ENCODE measurements around the gene PTTG1IP. TPM values are rescaled to one million over a fixed set of nuclear protein-coding genes. Genes with fewer than 3 reads are reported as not detected.

Gene PTTG1IP
- total RNA-seq, 3 donors from 2014 or later (not counting 1 experiment from before 2014, with no cell fraction given): 96.8 to 144 (median 126) TPM

- Mint-ChIP-seq H3K36me3 (peaks cover 10% of the 10 kb centered on the region), H3K27me3 (ENCODE audit: low read depth in 2 of 2) (peaks cover 0 to 7% of the 10 kb centered on the region in 2 donors), H3K4me3 (no peak overlapping the region), H3K27ac (peak overlapping the region in 1 of 2 donors; percentile 66), H3K4me1 (peaks cover 22 to 44% of the 10 kb centered on the region in 2 donors), H3K9me3 (peaks cover 5 to 7% of the 10 kb centered on the region in 2 donors)
- Histone ChIP-seq H3K27me3 (ENCODE audit: control insufficient read depth, insufficient read depth, low read length) (no peaks in the 10 kb centered on the region), H3K36me3 (ENCODE audit: control insufficient read depth, insufficient read depth, low read length) (no peaks in the 10 kb centered on the region), H3K4me3 (ENCODE audit: low read length) (no peak overlapping the region), H3K27ac (ENCODE audit: low read length) (no peak overlapping the region), H3K9me3 (ENCODE audit: control insufficient read depth, insufficient read depth, low read length) (peaks cover 2% of the 10 kb centered on the region), H3K4me1 (ENCODE audit: control insufficient read depth, insufficient read depth, low read length) (peaks cover 12% of the 10 kb centered on the region)
- DNase-seq (no peak), ATAC-seq (no peak)
- TF ChIP-seq, protein P1, sequence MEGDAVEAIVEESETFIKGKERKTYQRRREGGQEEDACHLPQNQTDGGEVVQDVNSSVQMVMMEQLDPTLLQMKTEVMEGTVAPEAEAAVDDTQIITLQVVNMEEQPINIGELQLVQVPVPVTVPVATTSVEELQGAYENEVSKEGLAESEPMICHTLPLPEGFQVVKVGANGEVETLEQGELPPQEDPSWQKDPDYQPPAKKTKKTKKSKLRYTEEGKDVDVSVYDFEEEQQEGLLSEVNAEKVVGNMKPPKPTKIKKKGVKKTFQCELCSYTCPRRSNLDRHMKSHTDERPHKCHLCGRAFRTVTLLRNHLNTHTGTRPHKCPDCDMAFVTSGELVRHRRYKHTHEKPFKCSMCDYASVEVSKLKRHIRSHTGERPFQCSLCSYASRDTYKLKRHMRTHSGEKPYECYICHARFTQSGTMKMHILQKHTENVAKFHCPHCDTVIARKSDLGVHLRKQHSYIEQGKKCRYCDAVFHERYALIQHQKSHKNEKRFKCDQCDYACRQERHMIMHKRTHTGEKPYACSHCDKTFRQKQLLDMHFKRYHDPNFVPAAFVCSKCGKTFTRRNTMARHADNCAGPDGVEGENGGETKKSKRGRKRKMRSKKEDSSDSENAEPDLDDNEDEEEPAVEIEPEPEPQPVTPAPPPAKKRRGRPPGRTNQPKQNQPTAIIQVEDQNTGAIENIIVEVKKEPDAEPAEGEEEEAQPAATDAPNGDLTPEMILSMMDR (IDR thresholded peaks at IDR 0.05): no peak
- WGBS (ENCODE audit: insufficient coverage): 25% methylated on average over 6 of the region's 7 CpGs
- intact Hi-C loops (cut with micrococcal nuclease): no loop called here
Observed at GRCh38 chr21:44831227-44831860, 42.1 kb downstream of the PTTG1IP start.

- no peak overlapping the region for H3K27ac ChIP-seq (ENCODE audit: low read length)
- Mint-ChIP-seq H3K9me3 (peaks cover 5 to 7% of the 10 kb centered on the region in 2 donors), H3K4me3 (peak overlapping the region; percentile 54), H3K27me3 (ENCODE audit: low read depth in 2 of 2) (peaks cover 0 to 4% of the 10 kb centered on the region in 2 donors), H3K4me1 (peaks cover 22 to 44% of the 10 kb centered on the region in 2 donors), H3K27ac (peak overlapping the region; percentile 75 to 82), H3K36me3 (peaks cover 10% of the 10 kb centered on the region)
- TF ChIP-seq, protein P1 (IDR thresholded peaks at IDR 0.05): no peak
- H3K4me1 ChIP-seq (ENCODE audit: control insufficient read depth, insufficient read depth, low read length): peaks cover 12% of the 10 kb centered on the region
- intact Hi-C loops (cut with micrococcal nuclease): no loop called here
- peak; percentile 86 to 95 (median 91) for ATAC-seq
- peaks cover 2% of the 10 kb centered on the region for H3K9me3 ChIP-seq (ENCODE audit: control insufficient read depth, insufficient read depth, low read length)
- no peaks in the 10 kb centered on the region for H3K27me3 ChIP-seq (ENCODE audit: control insufficient read depth, insufficient read depth, low read length)
- 67% methylated on average over 1 of the region's 2 CpGs for WGBS (ENCODE audit: insufficient coverage)
- H3K4me3 ChIP-seq (ENCODE audit: low read length): no peak overlapping the region
- DNase-seq: no peak
- H3K36me3 ChIP-seq (ENCODE audit: control insufficient read depth, insufficient read depth, low read length): no peaks in the 10 kb centered on the region
Observed at GRCh38 chr21:44829507-44830092, 43.9 kb downstream of the PTTG1IP start.

- peaks cover 2% of the 10 kb centered on the region for H3K9me3 ChIP-seq (ENCODE audit: control insufficient read depth, insufficient read depth, low read length)
- no peak overlapping the region for H3K4me3 ChIP-seq (ENCODE audit: low read length)
- peak overlapping the region; percentile 42 for H3K4me3 Mint-ChIP-seq
- H3K4me1 Mint-ChIP-seq: peaks cover 22 to 44% of the 10 kb centered on the region in 2 donors
- H3K27ac Mint-ChIP-seq: peak overlapping the region in 1 of 2 donors; percentile 76
- WGBS (ENCODE audit: insufficient coverage): 98% methylated on average over 3 of the region's 4 CpGs
- peaks cover 0 to 7% of the 10 kb centered on the region in 2 donors for H3K27me3 Mint-ChIP-seq (ENCODE audit: low read depth in 2 of 2)
- no peak for ATAC-seq
- H3K27me3 ChIP-seq (ENCODE audit: control insufficient read depth, insufficient read depth, low read length): no peaks in the 10 kb centered on the region
- no peak overlapping the region for H3K27ac ChIP-seq (ENCODE audit: low read length)
- intact Hi-C loops (cut with micrococcal nuclease): no loop called here
- DNase-seq: no peak
- TF ChIP-seq, protein P1 (IDR thresholded peaks at IDR 0.05): no peak
- no peaks in the 10 kb centered on the region for H3K36me3 ChIP-seq (ENCODE audit: control insufficient read depth, insufficient read depth, low read length)
- H3K9me3 Mint-ChIP-seq: peaks cover 5 to 7% of the 10 kb centered on the region in 2 donors
- peaks cover 12% of the 10 kb centered on the region for H3K4me1 ChIP-seq (ENCODE audit: control insufficient read depth, insufficient read depth, low read length)
- H3K36me3 Mint-ChIP-seq: peaks cover 10% of the 10 kb centered on the region
Observed at GRCh38 chr21:44828362-44829056, 45.0 kb downstream of the PTTG1IP start.

Data from natural killer cell (primary cell).